CD4-positive, alpha-beta T cell (primary cell): ENCODE results near the gene PLA2G15. TPM values are rescaled to one million over a fixed set of nuclear protein-coding genes. Genes with fewer than 3 reads are reported as not detected.

ENCODE experiments used
- ATAC-seq: fragments of 200-7000 bp; cut with Tn5 transposase; one replicate; pipeline ENCODE4 v1.10.0; 2022; ENCODE audit warnings: mild to moderate bottlenecking; ENCODE audit not compliant: poor library complexity
- CTCF ChIA-PET: fragments of 350-600 bp; sonication (Branson Sonifier 250); formaldehyde crosslinking; loops from one replicate; lab custom pipeline; 2021; ENCODE audit warnings: antibody characterized with exemption, inconsistent platforms; lab: Charles Lee
- POLR2A ChIA-PET: fragments of 350-600 bp; sonication (Branson Sonifier 250); formaldehyde crosslinking; loops from one replicate; lab custom pipeline; 2021; ENCODE audit warnings: antibody characterized with exemption, inconsistent platforms; lab: Charles Lee
- DNase-seq, 14 experiments: peaks; one replicate each; pipeline ENCODE4 v3.0.0-alpha.2; 2013 to 2020; ENCODE audit warnings: mixed read lengths in 2 of 14
- H3K27ac ChIP-seq, 2 donors: one replicate each; pipeline versions ENCODE4 v1.5.1 to v1.7.0; 2013; ENCODE audit warnings: low read length in 2 of 2, low read depth in 1 of 2, mild to moderate bottlenecking in 1 of 2
- H3K27me3 ChIP-seq, 2 experiments: 1 replicate in 1 of 2; 2 replicates in 1 of 2; pipeline versions ENCODE4 v1.6.1 to v1.7.0; 2013; ENCODE audit warnings: low read length in 2 of 2, control low read depth in 1 of 2, mild to moderate bottlenecking in 1 of 2, moderate library complexity in 1 of 2; ENCODE audit not compliant: insufficient read depth in 2 of 2, control insufficient read depth in 1 of 2
- H3K36me3 ChIP-seq: one replicate; pipeline ENCODE4 v1.6.1; 2013; ENCODE audit warnings: low read length, control low read depth; ENCODE audit not compliant: insufficient read depth
- H3K4me1 ChIP-seq: one replicate; pipeline ENCODE4 v1.6.1; 2013; ENCODE audit warnings: low read length, control low read depth; ENCODE audit not compliant: insufficient read depth
- H3K4me3 ChIP-seq: one replicate; pipeline ENCODE4 v1.5.1; 2013; ENCODE audit warnings: mild to moderate bottlenecking, low read length, moderate library complexity
- H3K9me3 ChIP-seq, 2 experiments: 1 replicate in 1 of 2; 2 replicates in 1 of 2; pipeline versions ENCODE4 v1.6.1 to v1.7.0; 2013; ENCODE audit warnings: low read length in 2 of 2, mild to moderate bottlenecking in 2 of 2, control low read depth in 1 of 2, moderate library complexity in 1 of 2; ENCODE audit not compliant: control insufficient read depth in 1 of 2, insufficient read depth in 1 of 2
- H3K27ac Mint-ChIP-seq: one replicate; pipeline ENCODE4 v1.8.0; 2020; ENCODE audit warnings: mixed read lengths
- H3K27me3 Mint-ChIP-seq: one replicate; pipeline ENCODE4 v1.8.0; 2021; ENCODE audit warnings: mixed read lengths
- H3K36me3 Mint-ChIP-seq: one replicate; pipeline ENCODE4 v1.8.0; 2021; ENCODE audit warnings: low read depth, mixed read lengths
- H3K4me1 Mint-ChIP-seq: one replicate; pipeline ENCODE4 v1.8.0; 2021; ENCODE audit warnings: low read depth, mixed read lengths
- H3K4me3 Mint-ChIP-seq: one replicate; pipeline ENCODE4 v1.8.0; 2020; ENCODE audit warnings: mild to moderate bottlenecking, mixed read lengths
- H3K9me3 Mint-ChIP-seq: one replicate; pipeline ENCODE4 v1.8.0; 2020; ENCODE audit warnings: mixed read lengths
- intact Hi-C, 2 experiments: fragments of 100-400 bp; cut with DNase I in 1 of 2; cut with micrococcal nuclease in 1 of 2; formaldehyde crosslinking; loops; one replicate each; pipeline versions ENCODE4 v1.15.1 to v1.9.0; 2023 to 2025; cut with DNase I, micrococcal nuclease
- total RNA-seq, 174 experiments: library from RNA in 2 of 174; stranded (reverse) in 2 of 174; gene quantifications; one replicate each; pipeline ENCODE4 v1.2.3 and lab custom pipeline; 2021 to 2026
- TF ChIP-seq, protein P1 (sequence below): fragments of 200-600 bp; IDR thresholded peaks from one replicate; pipeline ENCODE4 v1.8.0; 2022; ENCODE audit warnings: antibody characterized with exemption, mild to moderate bottlenecking

Gene PLA2G15
- total RNA-seq, 2 experiments from 2014 or later: 4.3 to 4.7 TPM

DNA sequence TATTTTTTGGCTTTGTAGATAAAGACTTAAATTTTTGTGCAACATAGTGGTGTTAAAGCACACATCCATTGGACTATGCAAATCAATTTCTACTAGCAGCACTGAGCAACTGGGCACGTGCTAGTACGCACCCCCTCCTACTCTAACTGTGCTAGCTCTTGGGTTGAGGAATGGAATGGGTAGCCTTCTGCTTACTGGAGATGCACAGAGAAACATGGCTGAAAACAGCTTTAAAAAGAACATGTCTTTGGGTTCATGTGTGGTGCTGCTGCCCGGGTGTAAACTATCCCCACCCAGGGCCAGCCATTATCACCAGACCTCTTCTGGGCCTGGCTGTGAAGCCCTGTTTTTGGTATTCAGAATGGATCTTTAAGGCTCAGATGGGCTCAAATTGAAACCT, 16.5 kb upstream of the PLA2G15 start:
- intact Hi-C loops: loop anchor here (1.0 to 5.0 kb wide), 8 partner anchors 51 to 706 kb away; partner anchors contain the start of gene NRN1L (in 1 of the 2)
- Mint-ChIP-seq H3K27me3 (no peaks in the 10 kb centered on the region), H3K36me3 (peaks cover 21% of the 10 kb centered on the region), H3K4me1 (peaks cover 39% of the 10 kb centered on the region), H3K4me3 (no peak overlapping the region), H3K9me3 (no peaks in the 10 kb centered on the region), H3K27ac (peak overlapping the region; percentile 47)
- POLR2A ChIA-PET: interaction anchor here (1.0 to 1.5 kb wide), 4 partner anchors 9 to 133 kb away, joined by 3 to 5 read pairs (median 4); no protein-coding TSS in a partner anchor
- no peak overlapping the region for H3K4me3 ChIP-seq
- no peaks in the 10 kb centered on the region for H3K9me3 ChIP-seq
- no peaks in the 10 kb centered on the region for H3K27me3 ChIP-seq
- peak in 1 of 14 experiments; percentile 10 for DNase-seq
- TF ChIP-seq, protein P1, sequence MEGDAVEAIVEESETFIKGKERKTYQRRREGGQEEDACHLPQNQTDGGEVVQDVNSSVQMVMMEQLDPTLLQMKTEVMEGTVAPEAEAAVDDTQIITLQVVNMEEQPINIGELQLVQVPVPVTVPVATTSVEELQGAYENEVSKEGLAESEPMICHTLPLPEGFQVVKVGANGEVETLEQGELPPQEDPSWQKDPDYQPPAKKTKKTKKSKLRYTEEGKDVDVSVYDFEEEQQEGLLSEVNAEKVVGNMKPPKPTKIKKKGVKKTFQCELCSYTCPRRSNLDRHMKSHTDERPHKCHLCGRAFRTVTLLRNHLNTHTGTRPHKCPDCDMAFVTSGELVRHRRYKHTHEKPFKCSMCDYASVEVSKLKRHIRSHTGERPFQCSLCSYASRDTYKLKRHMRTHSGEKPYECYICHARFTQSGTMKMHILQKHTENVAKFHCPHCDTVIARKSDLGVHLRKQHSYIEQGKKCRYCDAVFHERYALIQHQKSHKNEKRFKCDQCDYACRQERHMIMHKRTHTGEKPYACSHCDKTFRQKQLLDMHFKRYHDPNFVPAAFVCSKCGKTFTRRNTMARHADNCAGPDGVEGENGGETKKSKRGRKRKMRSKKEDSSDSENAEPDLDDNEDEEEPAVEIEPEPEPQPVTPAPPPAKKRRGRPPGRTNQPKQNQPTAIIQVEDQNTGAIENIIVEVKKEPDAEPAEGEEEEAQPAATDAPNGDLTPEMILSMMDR: no peak
- H3K27ac ChIP-seq: peak overlapping the region in 1 of 2 donors; percentile 61
- peaks cover 61% of the 10 kb centered on the region for H3K36me3 ChIP-seq
- CTCF ChIA-PET: interaction anchor here (0.6 to 2.9 kb wide), 6 partner anchors 12 to 412 kb away, joined by 3 to 20 read pairs (median 6); no protein-coding TSS in a partner anchor
- no peak for ATAC-seq
- H3K4me1 ChIP-seq: peaks cover 23% of the 10 kb centered on the region

DNA sequence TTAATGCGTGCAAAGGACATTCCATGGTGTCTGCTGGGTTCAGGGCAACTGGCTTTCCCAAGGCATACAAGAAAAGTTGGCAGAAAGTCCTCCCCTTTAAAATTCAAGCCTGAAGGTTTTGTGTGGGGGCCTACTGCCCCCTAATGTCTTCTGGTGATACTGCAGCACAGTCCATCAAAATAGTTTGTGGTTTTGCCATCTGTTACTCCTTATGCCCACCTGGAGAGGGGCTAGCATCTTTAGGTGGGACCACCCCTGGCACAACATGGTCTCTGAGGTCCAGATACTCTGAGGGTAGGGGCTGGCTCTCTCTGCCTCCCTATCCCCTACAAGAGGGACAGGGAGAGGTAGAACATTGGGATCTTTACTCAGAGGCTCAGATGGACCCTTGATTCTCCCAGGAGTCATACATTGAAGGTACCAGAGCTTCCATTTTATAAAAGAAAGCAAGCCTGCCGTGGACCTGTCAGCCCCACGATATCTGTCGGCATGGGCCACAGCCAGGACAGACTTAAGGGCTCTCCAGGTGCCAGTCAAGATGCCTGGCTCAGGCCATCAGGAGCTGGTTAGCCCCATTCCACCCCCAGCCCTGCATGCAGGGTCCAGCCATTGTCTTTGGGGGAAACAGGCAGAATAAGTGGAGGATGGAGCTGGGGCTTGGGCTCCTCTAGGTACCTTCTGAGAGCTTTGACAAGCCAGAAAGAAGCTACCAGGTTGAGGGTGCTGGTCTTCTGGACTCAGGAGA, 15.6 kb upstream of the PLA2G15 start:
- DNase-seq (peak in 11 of 14 experiments; percentile 28 to 72 (median 46)), ATAC-seq (peak; percentile 61)
- H3K9me3 ChIP-seq: no peaks in the 10 kb centered on the region
- CTCF ChIA-PET: interaction anchor here (0.6 to 2.8 kb wide), 7 partner anchors 29 to 708 kb away, joined by 3 to 12 read pairs (median 3); no protein-coding TSS in a partner anchor
- H3K4me3 ChIP-seq: no peak overlapping the region
- H3K36me3 ChIP-seq: peaks cover 59% of the 10 kb centered on the region
- no peaks in the 10 kb centered on the region for H3K27me3 ChIP-seq
- peaks cover 40% of the 10 kb centered on the region for H3K4me1 Mint-ChIP-seq
- no peak overlapping the region for H3K27ac ChIP-seq
- H3K27ac Mint-ChIP-seq: peak overlapping the region; percentile 67
- POLR2A ChIA-PET: no interaction called here
- peaks cover 21% of the 10 kb centered on the region for H3K36me3 Mint-ChIP-seq
- no peaks in the 10 kb centered on the region for H3K27me3 Mint-ChIP-seq
- H3K4me3 Mint-ChIP-seq: no peak overlapping the region
- H3K9me3 Mint-ChIP-seq: no peaks in the 10 kb centered on the region
- TF ChIP-seq, protein P1: peak; percentile 95
- H3K4me1 ChIP-seq: peaks cover 23% of the 10 kb centered on the region
- intact Hi-C loops: loop anchor here (1.0 to 10.0 kb wide), 11 partner anchors 52 to 955 kb away; partner anchors contain the start of genes NRN1L (in 1 of the 2) and SNTB2 (in 1 of the 2)

DNA sequence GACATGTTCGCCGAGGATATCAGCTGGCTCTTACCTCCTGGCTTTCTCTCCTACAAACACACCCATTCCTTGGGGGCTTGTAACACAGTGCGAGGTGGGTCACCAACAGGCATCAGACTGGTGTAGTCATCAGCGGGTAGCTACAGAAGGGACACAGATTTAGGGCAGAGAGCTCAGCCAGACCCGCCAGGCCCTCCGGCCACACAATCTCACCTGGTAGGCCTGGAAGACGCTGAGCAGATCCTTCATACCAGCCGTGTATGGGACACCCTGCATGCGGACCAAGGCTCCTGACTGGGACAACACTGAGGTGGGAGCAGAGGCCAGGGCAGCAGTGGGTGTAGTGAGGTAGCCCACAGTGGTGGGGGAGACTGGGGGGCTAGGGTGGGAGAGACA, 15.0 kb upstream of the PLA2G15 start:
- H3K36me3 Mint-ChIP-seq: peaks cover 21% of the 10 kb centered on the region
- H3K27me3 Mint-ChIP-seq: no peaks in the 10 kb centered on the region
- no peak overlapping the region for H3K27ac Mint-ChIP-seq
- peaks cover 42% of the 10 kb centered on the region for H3K4me1 Mint-ChIP-seq
- H3K9me3 Mint-ChIP-seq: no peaks in the 10 kb centered on the region
- ChIA-PET POLR2A (interaction anchor here (0.6 kb wide), 1 partner anchor 159 kb away, joined by 3 read pairs; no protein-coding TSS in a partner anchor), CTCF (interaction anchor here (0.6 to 1.3 kb wide), 6 partner anchors 30 to 709 kb away, joined by 3 to 4 read pairs (median 3); no protein-coding TSS in a partner anchor)
- peaks cover 23% of the 10 kb centered on the region for H3K4me1 ChIP-seq
- H3K27me3 ChIP-seq: no peaks in the 10 kb centered on the region
- ATAC-seq (no peak), DNase-seq (peak in 1 of 14 experiments; percentile 32)
- intact Hi-C loops: loop anchor here in 1 of 2 experiments (2.0 to 10.0 kb wide), 3 partner anchors 155 to 955 kb away; partner anchors contain the start of gene SNTB2
- peaks cover 57% of the 10 kb centered on the region for H3K36me3 ChIP-seq
- H3K9me3 ChIP-seq: no peaks in the 10 kb centered on the region
- no peak overlapping the region for H3K27ac ChIP-seq
- H3K4me3 Mint-ChIP-seq: no peak overlapping the region
- H3K4me3 ChIP-seq: no peak overlapping the region
- TF ChIP-seq, protein P1: no peak
